ENCODE measurements around the gene PSMD10.

The PSMD10 gene, protein sequence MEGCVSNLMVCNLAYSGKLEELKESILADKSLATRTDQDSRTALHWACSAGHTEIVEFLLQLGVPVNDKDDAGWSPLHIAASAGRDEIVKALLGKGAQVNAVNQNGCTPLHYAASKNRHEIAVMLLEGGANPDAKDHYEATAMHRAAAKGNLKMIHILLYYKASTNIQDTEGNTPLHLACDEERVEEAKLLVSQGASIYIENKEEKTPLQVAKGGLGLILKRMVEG
- 32.3 to 41.7 reads per million in 2 experiments for total RNA-seq

DNA sequence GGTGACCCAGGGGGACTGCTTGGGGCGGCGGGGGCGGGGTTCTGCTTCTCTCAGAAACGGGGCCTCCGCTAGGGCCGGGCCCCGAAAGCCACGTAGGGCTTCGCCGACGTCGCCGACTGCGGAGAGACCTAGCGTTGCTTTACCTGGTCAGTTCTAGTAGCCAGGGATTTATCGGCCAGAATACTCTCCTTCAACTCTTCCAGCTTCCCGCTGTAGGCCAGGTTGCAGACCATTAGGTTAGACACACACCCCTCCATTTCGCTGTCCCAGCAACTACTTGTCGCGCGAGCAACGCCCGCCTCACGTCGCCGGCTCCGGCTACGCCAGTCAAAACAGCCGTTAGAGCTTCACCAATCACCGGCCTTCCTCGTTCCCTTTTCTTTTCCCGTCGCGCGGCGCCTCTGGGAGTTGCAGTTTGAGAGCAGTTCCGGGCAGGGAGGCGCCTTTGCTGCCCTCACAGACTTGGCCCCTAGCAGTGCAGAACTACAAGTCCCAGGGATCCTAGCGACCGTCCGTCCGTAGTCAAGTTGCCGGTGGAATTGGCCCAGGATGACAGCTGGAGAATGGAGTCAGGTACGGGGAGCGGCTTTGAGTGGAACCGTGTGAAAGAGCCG, at the start of gene PSMD10, which contains the start of gene ATG4A:
PSMD10 (minus strand) TSS at position 279 of the 614 bp plus-strand sequence; CDS start at position 257, 22 bp downstream.
ATG4A (plus strand) TSS at position 515 of the 614 bp plus-strand sequence; CDS start at position 564, 49 bp downstream.
- DNase-seq (ENCODE audit: low read depth) = peak; percentile 84

DNA sequence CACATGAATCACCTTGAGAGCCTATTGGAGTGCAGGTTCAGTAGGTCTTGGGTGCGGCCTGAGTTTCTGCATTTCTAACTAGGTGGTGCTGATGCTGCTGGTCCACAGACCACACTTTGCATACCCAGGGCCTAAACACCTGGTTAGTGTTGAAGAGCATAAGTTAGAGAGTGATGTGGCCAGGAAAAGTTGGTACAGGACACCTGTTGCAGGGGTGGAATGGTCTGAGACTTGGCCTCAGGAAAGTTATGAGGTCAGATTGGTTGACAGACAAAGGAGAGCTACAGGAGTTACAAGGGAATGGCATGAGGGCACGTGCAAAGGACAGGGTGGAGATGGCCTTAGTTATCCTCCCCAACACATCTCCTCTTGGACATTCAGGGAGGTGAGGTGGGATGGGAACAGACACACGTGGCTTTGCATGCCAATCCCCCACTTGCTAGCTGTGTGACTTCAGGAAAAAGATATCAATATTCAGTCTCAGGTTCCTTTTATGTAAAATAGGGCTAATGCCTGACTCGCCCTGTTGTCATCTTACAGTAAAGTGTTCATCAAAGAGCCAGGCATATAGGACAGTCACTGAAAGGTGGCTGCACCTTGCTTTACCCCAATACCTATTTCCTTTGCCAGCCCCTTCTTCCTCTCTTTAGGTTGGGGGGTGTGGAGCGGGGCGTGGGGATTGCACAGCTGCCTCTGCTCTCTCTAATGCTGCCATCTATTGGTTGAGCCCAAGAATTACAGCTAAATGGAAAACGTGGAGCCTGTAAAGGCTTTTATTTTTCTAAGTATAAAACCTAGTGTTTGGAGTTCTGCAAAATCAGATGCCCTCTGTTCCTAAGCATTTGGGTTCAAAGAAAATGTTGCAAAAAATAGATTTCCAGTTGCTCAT, 47.7 kb upstream of the PSMD10 start:
- DNase-seq (ENCODE audit: low read depth) = no peak

DNA sequence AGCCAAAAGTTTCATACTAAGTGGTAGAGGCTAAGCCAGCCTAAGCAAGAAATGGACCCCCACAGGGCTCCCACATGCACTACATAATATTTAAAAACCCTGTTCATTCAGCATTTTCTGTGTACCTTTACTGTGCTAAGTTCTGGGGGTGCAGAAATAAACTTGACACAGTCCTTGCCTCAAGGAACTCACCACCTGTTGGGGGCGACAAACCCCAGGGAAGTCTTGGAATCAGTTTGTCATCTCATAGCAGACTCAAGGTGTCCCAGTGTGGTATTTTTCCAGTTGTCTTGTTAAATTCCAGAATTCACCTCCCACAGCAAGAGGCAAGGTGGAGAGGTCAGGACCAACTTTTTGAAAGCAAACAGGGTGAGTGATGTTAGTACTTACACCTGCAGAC, 43.4 kb upstream of the PSMD10 start:
- no peak for DNase-seq (ENCODE audit: low read depth)

DNA sequence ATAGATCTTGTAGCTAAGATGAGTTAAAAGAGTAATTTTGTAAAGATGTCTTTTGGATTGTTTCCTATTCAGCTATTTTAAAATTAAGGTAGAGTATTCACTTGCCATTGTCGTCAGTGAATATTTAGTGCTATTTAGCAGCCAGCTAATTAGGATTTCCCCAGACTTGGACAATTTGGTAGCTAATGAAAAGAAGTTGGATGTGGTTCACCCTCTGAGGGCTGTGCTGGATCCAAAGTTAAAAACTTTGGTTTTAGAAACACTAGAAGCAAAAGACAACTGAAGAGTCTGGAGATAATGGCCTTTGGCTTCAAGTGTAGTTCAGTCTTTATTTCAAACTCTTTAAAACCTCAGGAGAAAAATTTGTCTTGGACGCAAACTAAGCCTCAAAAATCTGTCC, 41.5 kb upstream of the PSMD10 start:
- DNase-seq (ENCODE audit: low read depth) = no peak

DNA sequence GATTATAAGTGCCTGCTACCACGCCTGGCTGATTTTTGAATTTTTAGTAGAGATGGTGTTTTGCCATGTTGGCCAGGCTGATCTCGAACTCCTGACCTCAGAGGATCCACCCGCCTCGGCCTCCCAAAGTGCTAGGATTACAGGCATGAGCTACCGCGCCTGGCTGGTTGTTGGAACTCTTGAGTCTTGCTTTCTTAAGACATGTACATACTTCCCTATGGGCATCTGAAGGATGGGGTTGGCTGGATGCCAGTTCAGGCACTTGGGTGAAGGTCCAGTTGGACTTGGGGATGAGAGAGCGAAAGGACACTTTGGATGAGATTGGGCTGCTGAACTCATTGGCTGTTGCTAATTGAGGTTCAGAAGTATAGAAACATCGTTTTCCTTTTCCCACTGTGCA, 40.7 kb upstream of the PSMD10 start:
- no peak for DNase-seq (ENCODE audit: low read depth)

DNA sequence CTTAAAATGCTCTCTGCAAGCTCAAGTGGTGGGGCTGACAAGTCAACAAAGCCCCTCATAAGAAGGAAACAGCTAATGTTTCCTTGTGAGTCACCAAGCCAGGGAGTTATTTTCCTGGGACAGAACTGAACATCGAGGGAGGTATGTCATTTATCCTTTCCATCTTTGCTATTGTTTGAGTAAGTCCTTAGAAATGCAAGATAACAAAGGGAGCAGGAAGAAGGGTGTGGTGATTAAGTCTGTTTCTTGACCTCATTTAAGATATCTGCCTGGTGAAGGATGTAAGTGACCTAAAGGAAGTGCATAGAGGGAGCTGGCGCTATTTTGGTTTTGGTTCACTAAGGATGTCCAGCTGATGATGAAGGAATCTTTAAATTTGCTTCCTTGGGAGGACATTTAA, 40.1 kb upstream of the PSMD10 start:
- no peak for DNase-seq (ENCODE audit: low read depth)

DNA sequence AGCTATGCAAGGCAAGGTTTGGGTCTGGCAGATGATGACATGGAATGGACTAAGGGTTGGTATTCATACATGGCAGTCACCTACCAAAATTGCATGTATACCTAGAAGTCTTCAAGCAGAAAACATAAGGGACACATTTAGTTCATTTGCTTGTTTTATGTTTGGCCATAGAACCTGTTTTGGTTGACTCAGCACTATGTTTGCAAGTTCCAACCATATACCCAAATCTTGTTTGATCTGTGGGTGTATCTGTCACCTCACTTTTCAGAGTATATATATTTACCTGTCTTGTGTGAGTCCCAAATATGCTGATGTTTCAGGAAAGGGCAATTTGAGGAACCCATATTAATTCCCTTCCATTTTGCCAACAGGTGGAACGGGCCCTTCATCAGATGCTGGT, 39.5 kb upstream of the PSMD10 start:
- no peak for DNase-seq (ENCODE audit: low read depth)

DNA sequence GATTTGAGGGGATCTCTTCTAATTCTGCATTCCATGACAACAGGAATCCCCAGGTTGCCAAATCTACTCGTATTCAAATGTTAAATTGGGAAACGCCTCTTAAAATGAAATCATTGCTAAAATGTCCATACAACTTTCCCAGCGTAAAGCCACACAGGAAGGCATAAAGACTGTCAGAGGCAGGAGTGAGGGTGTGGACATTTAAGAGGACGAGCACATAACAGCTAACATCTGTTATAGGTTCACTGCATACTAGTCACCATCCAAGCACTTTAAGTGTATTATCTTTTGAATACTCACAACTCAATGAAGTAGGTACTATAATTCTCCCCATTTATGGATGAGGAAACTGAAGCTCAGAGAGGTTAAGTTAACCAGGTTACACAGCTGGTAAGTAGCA, 35.8 kb upstream of the PSMD10 start:
- no peak for DNase-seq (ENCODE audit: low read depth)

DNA sequence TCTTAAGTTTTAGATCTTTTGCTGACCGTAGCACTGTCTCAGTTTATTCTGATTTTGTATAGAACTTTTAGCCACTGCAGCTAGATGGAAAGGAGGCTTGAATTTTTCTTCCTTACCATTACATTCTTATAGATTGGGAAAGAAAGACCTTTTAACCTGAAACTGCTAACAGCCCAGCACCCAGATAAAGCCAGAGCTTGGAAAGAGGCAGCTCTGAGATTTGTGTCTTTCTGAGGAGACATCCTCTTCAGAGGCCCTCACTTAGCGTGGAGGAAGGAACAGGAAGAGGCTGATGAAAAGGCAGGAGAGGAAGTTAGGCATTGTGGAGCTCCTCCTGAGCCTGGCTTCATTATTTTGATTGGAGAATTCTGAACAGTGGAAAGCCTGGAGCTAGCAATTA, 35.3 kb upstream of the PSMD10 start:
- DNase-seq (ENCODE audit: low read depth) = no peak

DNA sequence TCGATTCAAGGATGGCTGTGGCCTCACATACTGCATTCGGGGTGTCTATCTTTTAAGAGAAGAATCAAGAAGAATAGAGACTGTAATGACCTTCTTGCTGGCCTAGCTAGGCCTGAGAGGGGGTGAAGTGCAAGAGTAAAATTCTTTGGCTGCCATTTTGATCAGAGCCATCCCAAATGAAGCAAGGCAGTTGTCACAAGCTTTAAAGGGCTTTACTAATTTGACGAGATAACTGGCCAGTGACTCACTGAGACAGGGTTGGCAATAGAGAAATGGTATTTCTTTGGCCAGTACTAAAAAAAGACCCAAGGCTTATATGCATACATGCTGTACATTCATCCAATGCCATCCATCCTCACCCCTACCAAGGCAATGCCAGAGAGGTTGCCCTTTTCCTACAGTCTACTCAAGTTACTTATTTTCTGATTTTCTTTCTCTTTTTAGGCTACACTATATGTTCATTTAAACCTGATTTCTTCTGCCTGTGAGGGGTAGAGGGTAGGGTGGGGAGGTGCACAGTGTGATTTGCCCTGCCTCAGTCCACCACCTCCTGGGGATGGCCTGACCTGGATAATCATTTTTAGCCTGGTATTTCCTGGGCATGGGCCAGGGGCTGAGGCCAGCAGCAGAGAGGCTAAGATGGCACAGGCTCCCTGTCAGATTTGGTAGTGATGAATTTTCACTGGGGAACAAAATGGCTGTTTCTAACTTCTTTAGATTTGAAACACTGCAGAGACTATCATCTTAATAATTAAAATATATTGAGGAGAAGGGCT, 32.4 kb upstream of the PSMD10 start:
- DNase-seq (ENCODE audit: low read depth) = no peak

DNA sequence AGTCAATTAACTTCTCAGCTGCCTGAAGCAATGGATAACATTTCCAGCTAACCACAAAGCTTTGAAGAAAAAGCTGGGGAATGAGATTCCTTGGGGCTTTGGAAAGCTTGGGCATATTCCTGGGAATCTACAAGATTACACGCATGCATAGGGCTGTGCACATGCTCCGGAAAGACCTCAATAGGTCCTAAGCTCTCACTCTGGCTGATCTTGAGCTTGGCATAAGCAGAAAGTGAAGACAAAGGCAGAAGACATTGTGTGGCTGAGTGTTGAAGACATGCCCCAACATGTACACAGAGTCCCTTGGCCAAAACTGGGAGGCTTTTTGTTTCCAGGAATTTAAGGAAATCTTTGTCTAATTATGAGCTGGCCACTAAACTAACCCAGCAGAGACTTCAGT, 31.4 kb upstream of the PSMD10 start:
- no peak for DNase-seq (ENCODE audit: low read depth)

DNA sequence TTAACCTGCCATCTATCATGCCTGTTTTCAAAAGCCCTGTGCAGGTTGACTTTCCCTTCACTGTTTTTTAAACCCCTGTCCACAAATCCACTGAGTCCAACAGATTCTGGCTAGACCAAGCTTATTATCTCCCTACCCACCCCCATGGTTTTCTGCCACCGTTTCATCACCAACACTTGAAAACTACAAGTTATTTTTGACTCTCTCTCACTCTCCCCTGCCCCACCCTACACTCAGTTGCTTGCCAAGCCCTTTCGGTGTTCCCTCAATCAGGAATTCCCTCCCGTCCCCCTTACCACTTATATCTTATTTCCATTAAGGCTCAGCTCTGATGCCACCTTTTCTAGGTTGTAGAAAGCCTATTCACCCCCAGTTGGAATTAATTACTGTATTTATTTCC, 29.9 kb upstream of the PSMD10 start:
- no peak for DNase-seq (ENCODE audit: low read depth)

DNA sequence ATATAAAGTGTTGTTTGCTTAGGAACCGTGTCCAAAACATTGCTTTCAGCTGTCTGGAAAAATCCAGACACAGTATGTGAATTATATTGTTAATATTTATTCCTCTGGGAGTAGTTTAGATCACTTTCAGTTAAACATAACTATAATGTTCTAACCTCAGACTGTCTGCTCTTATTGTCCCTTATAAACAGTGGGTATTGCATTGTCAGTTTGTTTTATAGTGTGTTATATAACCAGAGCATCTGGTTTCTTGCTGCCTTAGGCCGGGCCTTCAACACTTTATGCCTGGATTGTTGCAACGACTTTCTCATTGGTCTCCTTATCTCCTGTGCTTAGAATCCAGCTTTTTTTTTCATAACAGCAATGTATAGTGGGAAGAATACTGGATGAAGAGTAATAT, 26.6 kb upstream of the PSMD10 start:
- no peak for DNase-seq (ENCODE audit: low read depth)

DNA sequence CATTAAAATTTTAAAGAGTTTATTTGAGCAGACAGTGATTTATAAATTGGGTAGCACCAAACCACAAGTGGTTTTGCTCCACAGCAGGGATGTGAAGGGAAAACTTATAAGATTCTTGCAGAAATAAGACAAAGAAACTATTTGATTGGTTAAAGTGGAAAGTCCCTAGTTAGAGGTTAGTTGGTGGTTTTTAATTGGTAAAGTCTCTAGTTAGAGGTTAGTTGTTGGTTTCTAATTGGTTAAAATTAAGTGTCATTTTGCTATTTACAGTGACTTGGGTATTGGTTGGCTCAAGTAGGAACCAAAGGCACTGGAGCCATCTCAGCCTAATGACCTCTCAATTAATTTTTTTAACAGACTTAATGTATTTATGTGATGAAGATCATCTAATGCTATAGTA, 23.2 kb upstream of the PSMD10 start:
- DNase-seq (ENCODE audit: low read depth) = no peak

DNA sequence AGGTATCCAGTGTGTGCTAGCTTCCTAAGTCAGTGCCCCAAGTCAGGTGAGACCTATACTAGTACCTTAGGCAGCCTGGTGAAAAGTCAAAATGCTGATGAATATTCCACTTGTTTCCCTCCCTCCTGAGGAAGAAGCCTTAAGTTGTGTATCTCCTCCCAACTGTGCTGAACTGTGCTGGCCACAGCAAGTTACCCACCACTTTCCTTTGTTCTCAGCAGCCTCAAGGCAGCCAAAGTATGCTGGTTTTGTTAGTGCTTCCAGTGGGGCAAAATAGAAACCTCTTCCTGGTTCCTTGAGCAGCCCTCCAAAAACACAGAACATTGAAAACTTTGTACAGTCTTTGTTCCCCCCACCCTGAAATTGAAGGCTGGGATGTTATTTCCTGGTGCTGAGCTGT, 14.1 kb upstream of the PSMD10 start:
- DNase-seq (ENCODE audit: low read depth) = no peak

DNA sequence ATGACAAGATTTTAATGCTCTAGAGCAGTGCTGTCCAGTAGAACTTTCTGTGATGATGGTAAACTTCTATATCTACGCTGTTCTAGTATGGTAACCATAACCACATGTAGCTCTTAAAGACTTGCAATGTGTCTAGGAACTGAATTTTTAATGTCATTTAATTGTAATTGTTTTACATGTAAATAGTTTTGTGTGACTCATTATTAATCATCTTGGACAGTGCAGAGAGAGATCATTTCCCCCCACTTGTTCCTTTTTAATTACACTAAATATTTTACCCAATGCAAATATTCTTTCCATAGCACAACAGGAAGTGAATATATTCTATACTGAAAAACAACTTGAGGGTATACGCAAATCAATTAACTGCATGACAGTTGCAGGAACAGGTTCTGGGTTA, 6.0 kb upstream of the PSMD10 start:
- no peak for DNase-seq (ENCODE audit: low read depth)

DNA sequence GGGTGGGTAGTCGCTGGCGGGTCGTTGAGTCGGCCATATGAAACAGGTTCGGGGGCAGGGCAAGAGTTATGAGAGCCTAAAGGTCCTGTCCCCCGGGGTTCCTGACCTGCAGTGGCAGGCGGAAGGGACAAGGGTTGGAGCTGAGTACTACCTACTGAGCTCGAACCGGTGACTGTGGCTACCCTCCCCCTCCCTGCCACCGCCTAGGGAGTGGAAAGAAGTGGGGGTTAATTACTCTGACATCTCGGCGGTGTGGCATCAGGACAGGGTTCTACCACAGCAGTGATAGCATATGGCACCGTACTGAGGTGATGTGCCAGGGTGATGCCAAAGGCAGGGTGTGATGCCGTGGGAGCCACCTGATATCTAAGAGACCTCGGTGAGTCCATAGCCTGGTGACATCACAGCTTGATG, 543 bp upstream of the PSMD10 start:
- no peak for DNase-seq (ENCODE audit: low read depth)

DNA sequence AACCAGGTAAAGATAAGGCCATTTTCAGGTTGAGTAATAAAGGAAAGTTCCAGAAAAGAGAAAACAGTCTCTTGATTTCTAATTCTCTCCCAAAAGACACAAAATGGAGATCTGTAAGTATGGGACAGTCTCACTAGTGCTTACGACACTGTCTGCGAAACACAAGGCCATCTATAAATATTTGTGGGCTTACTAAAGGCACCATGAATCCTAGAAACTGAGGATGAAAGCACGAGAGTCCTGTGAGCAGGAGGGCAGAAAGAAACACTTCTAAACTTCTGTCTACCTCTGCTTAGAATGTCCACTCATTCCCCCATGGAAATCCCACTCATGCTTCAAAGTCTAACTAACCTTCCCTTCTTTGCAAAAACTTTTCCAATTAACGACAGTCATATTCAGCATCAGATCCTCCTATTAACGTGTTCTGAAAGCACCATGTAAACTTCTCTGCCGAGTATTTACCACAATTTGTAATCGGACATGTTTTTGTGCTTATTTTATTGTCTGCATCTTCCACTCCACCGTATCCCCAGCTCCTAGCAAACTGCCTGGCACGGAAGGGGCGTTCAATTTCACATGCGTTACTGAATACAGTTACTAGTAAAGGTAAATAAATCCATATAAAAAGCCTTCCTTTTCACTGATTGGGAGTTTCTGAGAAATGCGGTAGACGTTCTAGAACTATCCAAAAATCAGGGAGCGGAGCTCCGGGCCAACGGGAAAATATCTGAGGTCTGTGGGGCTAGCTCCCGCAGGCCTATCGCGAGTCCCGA, 665 bp downstream of the PSMD10 start:
- no peak for DNase-seq (ENCODE audit: low read depth)

DNA sequence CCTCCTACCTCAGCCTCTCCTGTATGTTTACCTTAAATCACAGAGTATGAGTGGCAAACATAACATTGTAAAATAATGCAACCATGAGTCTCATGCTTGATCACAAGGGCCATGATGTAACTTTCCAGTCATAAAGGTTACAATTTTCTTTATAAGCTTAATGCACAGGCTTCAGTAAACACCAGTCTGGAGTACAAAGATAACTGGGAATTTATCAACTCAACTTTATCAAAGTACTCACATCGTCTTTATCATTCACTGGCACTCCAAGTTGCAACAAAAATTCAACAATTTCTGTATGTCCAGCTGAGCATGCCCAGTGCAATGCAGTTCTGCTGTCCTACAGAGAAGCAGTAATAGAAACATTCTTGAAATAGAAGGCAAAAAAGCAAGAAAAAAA, 2.8 kb downstream of the PSMD10 start:
- no peak for DNase-seq (ENCODE audit: low read depth)

DNA sequence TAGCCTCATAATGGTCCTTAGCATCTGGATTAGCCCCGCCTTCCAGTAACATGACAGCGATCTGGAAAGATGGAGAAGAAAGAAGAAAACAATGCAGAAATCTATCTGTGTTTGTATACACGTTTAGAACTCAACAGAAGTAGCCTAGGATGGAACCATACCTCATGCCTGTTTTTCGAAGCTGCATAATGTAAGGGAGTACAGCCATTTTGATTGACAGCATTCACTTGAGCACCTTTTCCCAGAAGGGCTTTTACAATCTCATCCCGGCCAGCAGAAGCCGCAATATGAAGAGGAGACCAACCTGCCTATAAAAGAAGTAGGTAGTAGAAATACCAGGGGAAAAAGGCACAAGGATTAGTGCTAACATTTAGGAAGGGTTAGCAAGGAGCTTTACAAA, 3.5 kb downstream of the PSMD10 start:
- no peak for DNase-seq (ENCODE audit: low read depth)

DNA sequence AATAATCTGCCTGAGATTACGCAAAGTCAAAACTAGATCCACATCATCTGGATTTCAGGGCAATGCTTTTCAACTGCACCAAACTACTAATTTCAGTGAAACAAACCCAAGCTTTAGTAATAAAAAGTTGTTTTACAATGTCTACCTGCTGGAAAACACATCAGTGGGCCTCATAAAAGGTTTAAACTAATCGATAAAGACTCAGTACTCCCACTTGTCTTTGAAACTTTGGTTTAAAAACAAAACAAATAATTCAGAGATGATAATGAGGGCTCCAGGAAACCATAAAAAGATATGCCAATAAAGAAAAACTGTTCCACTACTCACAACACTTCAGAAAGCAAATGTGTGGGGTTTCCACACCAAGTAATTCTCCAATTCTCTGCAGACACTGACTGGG, 10.2 kb downstream of the PSMD10 start:
- DNase-seq (ENCODE audit: low read depth) = no peak

All from T follicular helper cell (primary cell).